Stimulated activated CD4-positive, alpha-beta T cell treated with anti-CD3 and anti-CD28 coated beads, TNF-alpha, amount 100 ng/mL, for 4 hours (primary cell): ENCODE measurements around the gene ETV5.
A peak's percentile ranks its signal among the peaks of the same experiment; 100 is the strongest.

Experiments used
- DNase-seq, 3 experiments: peaks; one replicate each; pipeline ENCODE4 v3.0.0-alpha.2; 2020; ENCODE audit warnings: low read depth in 3 of 3

The ETV5 gene

DNA sequence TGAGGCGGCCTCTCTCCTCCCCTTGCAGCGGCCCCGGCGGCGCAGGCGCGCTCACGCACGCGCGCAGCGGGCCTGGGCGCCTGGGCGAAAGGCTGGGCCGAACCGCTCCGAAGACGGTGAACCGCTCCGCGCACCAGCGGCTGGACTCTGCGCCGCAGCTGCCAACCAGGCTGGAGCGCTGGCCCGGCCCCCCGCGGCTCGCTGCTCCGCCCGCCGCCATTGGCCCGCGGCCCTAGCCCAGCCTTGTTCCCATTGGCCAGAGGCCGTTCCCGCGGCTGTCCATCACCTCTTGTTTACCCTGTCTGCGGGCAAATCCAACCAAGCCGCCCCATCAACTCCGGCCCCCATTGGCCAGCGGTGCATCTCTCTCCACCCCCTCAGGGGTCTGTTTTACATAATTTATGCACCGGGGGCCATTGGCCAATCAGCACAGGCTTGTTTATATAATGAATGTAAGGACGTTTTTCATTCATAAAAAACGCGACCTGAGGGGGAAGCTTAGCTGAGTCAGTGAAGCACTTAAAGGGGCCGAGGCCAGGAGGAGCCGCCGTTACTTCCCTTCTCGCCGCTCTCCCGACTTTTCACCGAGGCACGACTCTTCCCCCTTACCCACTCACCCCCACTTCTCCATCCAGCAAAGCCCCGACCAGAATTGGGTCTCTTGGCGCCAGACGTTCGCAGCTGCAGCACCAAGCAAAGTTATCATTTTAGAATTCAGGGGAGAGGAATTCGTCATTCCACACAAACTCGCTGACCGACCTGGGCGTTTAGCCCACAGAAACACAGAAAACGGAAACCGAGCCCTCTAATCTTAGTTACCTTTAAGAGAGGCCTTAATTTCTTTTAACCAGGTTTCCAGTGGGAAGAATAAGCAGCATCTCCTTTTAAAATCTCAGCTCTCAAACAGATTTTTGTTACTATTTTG lies at the start of gene ETV5:
TSS of gene ETV5 (minus strand) at position 149 of the 925 bp plus-strand sequence. CDS start 3,221 bp downstream, outside the sequence.
- DNase-seq, result peak; percentile 69 to 76 (median 74)

DNA sequence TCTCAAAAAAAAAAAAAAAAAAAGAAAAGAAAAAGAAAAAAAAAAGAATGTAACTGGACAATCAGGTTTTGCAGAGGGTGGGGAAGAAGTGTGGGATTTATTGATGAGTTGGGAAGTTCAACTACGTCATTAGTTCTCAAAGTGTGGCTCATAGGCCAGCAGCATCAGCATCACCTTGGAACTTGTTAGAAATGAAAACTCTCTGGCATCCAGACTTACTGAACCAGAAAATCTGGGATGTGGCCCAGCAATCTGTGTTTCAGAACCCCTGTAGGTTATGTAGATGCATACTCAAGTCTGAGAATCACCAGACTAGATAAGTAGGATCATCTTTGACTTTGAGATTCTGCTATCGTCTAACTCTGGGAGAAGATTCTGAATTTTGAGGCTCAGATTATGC lies 45.8 kb upstream of the ETV5 start:
- DNase-seq, result no peak

DNA sequence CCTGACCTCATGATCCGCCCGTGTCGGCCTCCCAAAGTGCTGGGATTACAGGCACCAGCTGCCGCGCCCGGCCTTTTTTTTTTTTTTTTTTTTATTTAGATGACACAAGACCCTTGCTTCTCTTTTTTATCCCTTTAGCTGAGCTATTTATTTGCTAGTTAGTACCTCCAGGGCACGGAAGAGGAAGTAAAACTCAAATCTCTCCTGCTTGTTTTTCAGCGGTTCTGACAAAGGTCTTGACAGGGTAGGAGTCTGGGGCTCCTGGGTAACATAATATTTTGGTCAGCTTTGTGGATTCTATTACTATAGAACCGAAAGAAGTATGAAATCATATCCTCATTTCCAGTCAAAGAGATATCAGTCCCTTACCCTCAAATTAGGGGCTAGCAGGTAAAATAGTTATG lies 44.0 kb upstream of the ETV5 start:
- DNase-seq, result no peak

DNA sequence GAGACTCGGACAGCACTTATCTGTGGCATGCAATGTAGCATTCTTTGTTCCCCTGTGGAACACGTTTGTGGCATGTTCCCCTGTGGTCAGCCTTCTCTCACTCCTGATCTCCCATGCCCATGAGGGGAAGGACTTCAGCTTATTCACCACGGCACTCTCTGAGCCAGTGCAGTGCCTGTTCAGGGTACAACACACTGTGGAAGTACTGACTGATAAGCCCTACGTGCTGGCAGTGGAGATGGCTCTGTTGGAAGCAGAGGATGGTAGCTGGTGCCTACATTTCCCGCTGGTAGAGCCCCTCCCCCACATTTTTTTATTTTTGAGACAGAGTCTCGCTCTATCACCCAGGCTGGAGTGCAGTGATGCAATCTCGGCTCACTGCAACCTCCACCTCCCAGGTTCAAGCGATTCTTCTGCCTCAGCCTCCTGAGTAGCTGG lies 43.5 kb upstream of the ETV5 start:
- DNase-seq, result no peak

DNA sequence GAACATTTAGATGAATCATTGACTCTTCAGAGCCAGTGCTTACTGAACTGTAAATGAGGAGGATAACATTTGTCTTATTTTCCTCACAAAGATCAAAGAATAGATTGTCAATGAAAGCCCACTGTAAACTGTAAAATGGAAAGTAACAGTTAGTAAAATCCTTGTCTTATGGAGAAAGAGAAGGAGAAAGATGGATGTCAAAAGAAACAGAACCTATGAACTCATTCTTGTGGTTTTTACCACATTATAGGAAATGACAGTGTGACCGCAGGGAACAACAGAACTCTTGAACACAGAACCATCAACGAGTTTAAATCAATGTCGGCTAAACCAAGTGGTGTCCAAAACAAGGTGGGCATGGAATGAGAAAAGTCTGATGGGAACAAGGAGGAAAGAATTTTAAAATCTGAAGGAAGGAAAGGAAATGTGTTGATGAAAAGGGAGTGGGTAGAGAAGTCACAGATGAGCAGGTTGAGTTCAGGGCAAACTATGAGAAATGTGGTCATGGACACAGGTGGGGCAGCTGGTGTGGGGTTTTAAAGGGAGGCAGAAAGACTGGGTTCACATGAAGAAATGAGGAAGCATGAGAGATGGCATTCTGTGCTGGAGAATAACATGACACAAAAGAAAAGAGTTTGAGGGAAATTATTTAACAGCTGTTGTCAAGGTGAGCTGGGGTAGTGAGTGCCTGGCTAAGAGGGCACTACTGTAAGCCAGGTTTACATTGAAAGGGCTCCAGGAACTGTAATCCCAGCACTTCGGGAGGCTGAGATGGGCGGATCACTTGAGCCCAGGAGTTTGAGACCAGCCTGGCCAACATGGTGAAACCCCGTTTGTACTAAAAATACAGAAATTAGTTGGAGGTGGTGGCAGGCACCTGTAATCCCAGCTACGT lies 42.4 kb upstream of the ETV5 start:
- DNase-seq, result no peak

DNA sequence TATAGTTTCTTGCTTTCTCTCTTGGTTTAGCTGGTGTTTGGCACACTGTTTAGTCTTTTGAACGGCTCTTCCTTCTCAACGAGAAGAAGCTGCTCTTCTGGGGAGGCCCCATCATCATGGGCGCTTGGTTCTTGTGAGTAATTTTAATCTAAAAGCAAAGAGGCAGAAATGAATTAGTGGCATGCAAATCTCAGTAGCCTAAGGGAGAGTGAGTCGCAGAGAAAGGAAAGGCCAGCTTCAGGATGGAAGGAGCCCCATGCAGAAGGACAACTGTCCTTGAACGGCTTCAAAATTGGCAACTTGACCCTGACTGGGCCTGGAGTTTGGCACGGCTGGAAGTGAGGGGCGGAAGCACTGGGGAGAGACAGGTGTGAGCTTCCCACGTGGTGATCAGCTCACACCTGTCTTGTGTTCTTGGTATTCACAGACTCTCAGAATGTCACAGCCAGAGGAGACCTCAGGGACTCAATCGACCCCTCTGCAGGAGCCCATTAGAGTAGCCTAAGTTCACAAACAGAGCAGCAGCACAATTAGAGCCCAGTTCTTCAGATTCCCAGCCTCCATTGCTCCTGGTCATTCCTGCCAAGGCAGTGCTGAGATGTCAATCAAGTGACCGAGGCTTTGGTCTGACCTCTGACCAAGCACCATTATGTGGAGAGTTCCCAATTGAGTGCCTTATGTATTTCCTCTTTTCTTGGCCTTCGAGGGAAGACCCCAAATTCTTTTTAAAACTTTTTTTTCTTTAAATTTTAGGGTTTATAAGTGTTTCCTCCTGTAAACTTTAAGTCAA lies 41.3 kb upstream of the ETV5 start:
- no peak for DNase-seq

DNA sequence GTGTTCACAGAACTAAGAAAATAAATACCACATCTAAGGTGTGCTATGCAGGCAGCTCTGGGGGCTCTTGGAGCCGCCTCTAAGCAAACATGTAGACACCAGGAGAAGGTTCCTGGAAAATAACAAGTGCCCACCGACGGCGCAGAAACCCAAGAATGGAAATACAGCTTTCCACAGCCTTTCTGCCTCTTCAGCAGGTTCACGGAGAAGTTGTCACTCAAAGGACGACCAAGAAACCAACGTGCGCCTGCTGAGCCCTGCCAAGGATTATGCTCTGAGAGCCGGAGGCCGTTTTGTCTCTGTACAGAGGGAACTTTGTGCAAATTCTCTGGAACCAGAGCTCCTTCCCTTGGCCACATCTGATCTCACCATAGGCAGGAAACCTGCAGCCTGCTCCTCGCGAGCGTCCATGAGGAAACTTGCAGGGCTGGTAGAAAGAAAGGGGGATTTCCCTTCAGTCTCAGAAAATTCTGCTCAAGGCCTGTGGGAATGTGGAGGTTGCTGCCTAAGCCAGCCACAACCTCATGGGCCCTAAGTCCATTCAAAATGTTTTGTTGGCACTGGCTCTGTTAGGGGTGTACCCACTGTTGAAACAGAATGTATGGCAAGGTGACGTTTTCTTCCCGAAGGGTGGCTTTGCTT lies 40.6 kb upstream of the ETV5 start:
- no peak for DNase-seq

DNA sequence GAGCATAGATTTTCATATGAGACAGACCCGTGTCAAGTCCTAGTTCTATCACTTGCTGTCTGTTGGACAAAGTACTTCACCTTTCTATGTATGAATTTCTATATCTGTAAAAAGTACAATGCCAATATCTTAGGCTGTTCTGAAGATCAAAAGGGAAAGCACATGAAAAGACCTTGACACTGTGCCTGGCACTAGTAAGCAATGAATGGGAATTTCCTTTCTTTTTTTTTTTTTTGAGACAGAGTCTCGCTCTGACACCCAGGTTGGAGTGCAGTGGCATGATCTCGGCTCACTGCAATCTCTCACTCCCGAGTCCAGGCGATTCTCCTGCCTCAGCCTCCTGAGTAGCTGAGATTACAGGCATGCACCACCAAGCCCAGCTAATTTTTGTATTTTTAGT lies 35.4 kb upstream of the ETV5 start:
- no peak for DNase-seq

DNA sequence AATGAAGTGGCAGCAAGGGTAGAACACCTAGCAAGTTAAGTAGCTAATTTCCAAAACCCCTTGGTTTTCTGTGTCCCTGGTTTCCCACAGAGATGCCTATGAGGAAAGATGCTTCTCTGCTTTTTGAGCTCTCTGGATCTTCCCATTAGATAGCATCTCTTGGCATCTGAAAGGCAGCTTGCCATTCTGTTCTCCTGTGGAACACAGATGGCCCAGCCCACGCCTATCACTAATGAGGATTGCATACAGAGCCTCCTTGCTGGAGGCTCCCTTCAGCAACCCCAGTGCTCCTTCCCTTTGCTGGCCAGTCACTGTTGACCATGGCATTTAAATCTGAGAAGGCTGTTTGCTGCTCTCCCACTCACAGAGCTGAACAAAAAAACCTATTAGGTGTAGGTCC lies 34.4 kb upstream of the ETV5 start:
- no peak for DNase-seq

DNA sequence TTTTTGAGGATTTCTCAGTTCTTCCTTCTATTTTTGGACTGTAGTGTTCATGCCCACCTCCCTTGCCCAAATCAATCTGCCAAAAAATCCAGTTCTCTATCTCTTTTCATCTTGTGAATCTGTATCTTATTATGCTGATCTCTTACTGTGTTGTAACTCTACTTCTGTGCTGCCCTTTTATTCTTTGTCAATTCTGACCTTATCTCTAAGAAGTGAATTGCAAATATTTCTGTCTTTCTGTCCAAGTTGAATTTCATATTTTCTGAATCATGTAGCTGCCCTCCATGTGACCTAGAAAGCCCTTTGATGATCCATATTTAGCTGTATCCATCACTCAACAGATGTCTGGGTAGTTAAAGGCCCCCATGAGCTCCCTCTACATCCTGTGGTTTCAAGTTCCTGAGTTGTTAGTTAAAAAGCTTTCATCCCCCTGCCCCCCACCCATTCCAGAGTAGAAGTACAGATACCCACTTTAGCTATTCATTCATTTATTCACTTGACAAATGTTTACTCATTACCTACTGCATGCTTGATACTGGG lies 33.6 kb upstream of the ETV5 start:
- DNase-seq, result no peak

DNA sequence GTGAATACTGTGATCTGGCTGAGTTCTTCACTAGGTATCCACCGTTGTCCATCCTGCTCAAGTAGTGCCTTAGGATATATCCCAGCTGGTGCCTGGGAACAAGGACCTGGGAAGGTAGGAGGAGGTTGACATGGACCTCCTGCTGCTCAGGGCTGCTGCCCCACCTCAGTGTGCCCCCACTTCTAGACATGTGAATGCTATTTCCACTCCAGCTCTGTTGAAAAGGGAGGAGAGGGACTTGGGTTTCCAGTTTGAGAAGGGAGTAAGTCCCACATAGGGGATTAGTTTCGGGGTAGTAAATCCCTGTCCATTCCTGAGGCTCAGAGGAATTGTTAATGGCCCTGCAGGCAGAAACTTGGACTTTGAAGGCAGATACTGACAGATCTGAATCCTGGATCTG lies 32.9 kb upstream of the ETV5 start:
- DNase-seq, result no peak

DNA sequence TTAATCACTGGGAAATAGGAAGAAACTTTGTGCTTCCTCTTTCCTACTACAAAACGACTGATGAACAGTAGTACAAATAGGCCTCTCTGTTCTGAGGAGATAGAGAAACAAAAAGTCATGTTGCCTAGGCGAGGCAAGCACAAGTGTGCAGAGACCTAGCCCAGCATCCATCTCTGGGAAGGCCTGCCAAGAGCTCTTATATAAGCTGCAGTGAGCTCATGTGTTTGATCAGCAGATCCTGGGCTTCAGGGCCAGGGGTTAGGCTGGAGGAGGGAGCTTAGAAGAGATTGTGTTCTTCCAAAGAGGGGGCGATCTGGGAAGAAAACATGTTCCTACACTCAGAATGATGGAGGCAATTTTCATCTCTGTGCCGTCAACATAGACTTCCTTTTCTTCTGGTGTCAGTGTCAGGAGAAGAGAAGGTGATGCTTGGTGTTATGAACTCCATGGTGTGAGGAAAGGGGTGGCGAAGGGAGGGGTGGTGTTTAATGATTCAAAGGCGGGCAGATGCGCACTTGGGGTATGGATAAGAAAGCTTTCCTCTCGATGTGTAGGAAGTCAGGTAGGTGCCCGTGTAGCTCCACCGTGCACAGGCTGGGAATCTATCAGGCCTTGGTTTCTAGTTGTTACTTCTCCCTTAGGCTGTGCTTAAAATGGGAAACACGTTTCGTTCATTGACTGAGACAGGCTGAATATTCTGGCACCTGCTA lies 29.5 kb upstream of the ETV5 start:
- no peak for DNase-seq

DNA sequence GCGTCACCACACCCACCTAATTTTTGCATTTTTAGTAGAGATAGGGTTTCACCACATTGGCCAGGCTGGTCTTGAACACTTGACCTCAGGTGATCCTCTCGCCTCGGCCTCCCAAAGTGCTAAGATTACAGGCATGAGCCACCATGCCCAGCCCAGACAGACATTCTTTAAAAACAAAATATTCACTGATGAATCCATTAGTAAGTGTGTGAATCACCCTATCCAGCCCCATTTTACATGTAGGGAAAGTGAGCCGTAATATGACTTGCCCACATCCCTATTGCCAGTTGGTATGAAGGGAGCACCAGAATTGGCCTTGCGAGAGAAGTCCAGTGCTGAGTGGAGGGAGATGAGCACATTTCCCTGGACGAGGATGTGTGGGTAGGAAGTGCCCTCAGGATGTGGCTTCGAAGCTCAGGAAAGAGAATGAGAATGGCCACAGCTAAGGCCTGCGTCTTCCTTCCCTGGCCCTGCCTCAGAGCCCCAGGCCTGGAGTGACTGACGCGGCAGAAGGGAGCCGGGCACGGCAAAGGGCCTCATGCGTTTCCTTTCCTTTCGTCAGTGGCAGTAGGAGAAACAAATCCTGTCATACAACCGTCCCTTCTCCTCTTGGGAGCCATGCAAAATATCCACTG lies 28.3 kb upstream of the ETV5 start:
- DNase-seq, result no peak

DNA sequence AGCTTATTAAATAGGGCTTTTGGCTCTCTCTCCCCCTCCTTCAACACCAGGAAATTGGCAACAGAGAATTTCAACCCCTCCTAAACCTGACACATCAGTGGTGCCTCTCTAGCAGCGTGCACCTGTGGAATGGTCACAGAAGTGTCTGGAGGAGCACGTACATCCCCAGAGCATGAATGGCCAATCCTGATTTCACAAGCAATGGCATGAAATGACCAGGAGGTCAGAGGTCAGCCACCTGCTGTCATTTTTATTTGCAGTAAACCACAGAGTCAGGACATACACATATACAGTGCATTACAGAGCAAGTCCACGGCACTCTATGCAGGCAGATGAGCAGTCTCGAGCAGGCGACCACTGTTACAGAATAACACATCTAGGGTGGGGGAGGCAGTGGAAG lies 25.1 kb upstream of the ETV5 start:
- no peak for DNase-seq

DNA sequence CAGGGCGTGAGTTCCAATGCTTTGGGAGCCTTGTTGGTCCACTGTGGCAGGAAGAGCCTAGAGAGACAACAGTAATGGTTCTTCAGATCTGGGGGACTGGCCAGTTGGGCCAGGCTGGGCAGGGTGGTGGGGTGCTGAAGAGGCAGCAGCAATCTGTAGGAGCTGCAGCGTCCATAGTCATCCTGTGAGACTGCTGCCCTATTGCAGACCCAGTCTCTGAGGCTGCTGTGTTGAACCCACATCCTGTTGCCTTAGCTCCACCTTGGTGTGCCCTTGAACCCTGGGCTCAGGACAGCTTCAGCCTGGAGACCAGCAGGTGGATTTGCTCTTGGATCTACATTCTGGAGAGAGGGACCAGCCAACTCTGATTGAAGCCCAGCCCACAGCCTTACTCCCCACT lies 23.6 kb upstream of the ETV5 start:
- DNase-seq, result no peak

DNA sequence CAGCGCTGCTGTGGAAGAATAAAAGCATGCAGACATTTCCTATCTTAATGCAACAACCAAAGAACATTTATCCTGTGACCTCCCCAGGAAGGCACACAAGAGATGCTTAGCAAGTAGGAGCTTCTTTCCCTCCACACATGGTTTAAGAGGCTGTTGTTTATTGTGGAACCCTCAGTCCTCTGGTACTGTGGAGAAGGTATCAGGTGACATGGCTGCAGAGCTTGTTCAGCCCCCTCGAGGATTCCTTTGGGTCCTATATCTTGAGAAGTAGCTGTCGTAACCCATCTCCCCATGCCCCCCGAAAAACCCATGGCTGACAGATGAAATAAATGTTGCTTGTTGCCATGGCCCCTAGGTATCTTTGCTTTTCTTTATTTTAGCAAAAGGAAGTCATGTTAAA lies 20.3 kb upstream of the ETV5 start:
- no peak for DNase-seq

DNA sequence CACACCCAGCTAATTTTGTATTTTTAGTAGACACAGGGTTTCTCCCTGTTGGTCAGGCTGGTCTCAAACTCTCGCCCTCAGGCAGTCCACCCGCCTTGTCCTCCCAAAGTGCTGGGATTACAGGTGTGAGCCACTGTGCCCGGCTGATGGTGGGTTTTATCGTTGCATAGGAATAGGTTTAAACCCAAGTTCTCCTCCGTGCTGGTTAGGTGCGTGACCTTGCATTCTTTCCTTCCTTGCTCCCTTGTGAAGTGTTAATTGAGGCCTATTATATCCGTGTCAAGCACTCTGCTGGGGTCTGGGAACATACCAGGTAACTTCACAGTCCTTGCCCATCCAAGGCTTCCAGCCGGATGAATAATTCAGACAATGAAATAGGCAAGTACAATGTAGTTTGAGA lies 19.3 kb upstream of the ETV5 start:
- no peak for DNase-seq

DNA sequence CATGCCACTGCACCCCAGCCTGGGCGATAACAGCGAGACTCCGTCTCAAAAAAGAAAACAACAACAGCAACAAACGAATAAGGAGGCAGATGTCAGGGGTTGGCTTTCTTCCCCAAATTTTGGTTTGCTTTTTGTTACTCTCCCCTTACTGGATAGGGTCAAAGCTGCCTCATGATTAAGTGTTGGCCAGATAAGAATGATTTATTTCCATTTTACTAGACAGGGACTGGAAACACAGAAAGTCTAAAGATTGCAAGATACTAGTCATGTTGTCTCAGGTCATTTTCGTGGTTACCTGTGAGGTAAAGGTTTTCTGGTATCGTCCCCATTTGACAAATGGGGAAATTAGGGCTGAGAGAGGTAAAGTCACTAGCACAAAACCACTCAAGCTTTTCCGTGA lies 18.6 kb upstream of the ETV5 start:
- no peak for DNase-seq

DNA sequence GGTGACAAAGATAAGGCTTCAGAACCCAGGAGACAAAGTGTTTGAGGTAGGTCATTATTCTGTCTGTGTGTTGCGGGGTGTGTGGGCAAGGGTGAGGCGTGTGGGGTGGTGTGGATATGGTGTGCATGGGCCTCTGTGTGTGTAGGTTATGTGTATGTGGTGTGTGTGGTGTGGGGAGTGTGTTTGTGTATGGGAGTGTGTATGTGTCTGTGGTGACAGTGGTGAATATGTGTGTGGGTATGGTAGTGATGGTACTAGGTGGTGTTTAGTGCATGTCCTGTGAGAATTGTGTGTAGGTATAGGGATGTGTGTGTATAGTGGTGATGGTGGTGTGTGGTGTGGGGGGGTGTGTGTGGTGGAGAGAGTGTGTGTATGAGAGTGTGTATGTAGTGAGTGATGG lies 16.2 kb upstream of the ETV5 start:
- no peak for DNase-seq

DNA sequence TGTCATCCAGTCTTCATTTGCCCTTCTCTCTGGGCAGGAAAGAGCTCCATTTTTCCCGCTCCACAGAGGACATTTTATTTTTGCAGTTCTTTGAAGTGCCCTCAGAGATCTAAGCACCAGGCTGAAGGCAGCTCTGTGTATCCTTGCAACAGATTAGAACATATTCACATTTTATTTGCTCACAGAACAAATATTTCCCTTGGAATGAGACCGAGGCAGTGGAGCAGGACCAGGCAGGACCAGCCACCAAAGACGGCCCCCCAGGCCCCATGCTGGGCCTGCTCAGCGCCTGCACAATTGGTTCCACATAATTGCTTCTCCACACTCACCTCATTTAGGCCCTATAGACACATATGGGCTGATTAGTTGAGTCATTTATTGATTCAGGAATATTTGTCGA lies 15.7 kb upstream of the ETV5 start:
- no peak for DNase-seq
